T-helper 2 cell treated with Interferon-gamma antibody and Interleukin-4, amounts not matched to agents 5 μg/mL and 100 μg/mL, for 36 hours (primary cell): ENCODE data around the gene PXN.
"Not testable (repeated sequence)": the region's sequence is repeated elsewhere in the genome, so short reads cannot be mapped to it uniquely, and the experiment has no call there.

Experiments
- DNase-seq: peaks from one replicate; pipeline ENCODE4 v3.0.0; 2021; ENCODE audit warnings: low spot score
- H3K27ac Mint-ChIP-seq: one replicate; pipeline ENCODE4 v1.8.0; 2021; ENCODE audit warnings: mild to moderate bottlenecking, mixed read lengths
- H3K27me3 Mint-ChIP-seq: one replicate; pipeline ENCODE4 v1.8.0; 2021; ENCODE audit warnings: low read depth, mixed read lengths
- H3K36me3 Mint-ChIP-seq: one replicate; pipeline ENCODE4 v1.8.0; 2021; ENCODE audit warnings: low read depth, mixed read lengths
- H3K4me1 Mint-ChIP-seq: one replicate; pipeline ENCODE4 v1.8.0; 2021; ENCODE audit warnings: low read depth, mixed read lengths
- H3K4me3 Mint-ChIP-seq: one replicate; pipeline ENCODE4 v1.8.0; 2022; ENCODE audit warnings: mild to moderate bottlenecking, moderate library complexity, mixed read lengths
- H3K9me3 Mint-ChIP-seq: one replicate; pipeline ENCODE4 v1.8.0; 2021; ENCODE audit warnings: mixed read lengths

Gene PXN

DNA sequence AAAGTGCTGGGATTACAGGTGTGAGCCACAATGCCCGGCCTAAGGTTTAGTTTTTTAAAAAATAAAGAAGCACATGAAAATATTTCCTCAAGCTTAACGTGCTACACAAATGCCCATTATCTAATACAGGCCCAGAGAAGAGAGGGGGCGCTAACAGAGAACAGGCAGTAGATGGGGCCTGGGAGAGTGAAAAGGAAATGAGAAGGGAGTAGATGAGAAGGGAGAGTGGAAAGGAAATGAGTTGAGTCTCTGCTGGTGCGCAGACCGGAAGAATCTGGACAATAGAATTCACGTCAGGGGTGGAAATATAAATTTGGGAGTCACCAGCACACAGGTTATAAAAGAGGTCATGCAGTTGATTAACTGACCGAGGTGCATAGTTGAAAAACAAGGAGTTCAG is 10.7 kb downstream of the PXN start:
- H3K4me1 Mint-ChIP-seq, result peaks cover 68% of the 10 kb centered on the region
- H3K27ac Mint-ChIP-seq, result peak overlapping the region; percentile 93
- H3K4me3 Mint-ChIP-seq, result peak overlapping the region; percentile 45
- no peaks in the 10 kb centered on the region for H3K9me3 Mint-ChIP-seq
- no peaks in the 10 kb centered on the region for H3K27me3 Mint-ChIP-seq
- peaks cover 56% of the 10 kb centered on the region for H3K36me3 Mint-ChIP-seq
- DNase-seq, result no peak

DNA sequence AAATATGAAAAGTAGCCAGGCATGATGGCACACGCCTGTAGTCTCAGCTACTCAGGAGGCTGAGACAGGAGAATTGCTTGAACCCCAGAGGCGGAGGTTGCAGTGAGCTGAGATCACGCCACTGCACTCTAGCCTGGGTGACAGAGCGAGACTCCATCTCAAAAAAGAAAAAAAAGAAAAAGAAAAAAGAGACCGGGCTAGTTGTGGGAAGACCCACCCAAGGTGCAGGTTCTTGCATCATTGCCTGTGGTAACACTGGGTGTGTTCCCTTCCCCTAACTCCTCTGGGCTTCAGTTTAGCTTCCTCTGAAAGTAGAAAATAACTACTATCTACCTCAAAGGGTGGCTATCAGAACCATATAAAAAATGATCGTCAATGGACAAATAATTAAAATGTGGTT is 12.2 kb downstream of the PXN start:
- H3K9me3 Mint-ChIP-seq, DNase-seq, H3K27me3 Mint-ChIP-seq: not testable (repeated sequence)
- Mint-ChIP-seq H3K4me1 (peaks cover 73% of the 10 kb centered on the region), H3K27ac (peak overlapping the region; percentile 93), H3K36me3 (peaks cover 62% of the 10 kb centered on the region), H3K4me3 (peak overlapping the region; percentile 82)

DNA sequence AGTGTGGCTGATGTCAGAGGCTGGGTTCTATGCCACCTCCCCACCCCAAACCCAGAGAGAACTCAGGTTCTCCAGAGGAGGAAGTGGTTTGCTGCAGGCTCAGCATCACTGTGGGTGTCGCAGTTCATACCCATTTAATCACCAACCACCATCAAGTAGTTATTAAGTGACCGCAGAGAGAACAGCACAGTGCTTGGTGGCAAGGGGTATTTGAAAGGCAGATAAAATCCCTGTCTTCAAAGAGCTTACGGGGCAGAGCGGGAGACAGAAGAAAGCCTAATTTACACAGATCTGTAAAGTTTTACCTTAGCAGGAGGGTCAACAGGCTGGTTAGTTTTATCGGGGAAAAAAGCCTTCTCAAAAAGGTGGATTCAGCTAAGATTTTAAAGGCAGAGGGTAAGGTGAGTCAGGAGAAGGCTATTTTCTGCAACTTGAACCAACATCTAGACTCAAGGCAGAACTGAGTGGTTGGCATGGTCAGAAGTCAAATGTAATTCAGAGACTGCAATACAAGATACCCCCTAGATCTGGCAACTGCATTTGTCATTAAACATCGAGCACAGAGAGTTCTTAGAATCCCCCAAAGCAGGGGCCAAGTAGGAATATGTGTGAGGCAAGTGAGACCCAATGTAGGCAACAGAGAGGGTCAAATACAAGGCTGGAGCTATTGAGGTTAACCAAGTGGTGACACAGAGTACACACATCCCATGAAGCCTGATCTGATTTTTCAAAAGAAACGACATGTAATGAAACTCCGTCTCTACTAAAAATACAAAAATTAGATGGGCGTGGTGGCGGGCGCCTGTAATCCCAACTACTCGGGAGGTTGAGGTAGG is 13.2 kb downstream of the PXN start:
- peak overlapping the region; percentile 82 for H3K4me3 Mint-ChIP-seq
- peak overlapping the region; percentile 93 for H3K27ac Mint-ChIP-seq
- H3K27me3 Mint-ChIP-seq, result no peaks in the 10 kb centered on the region
- H3K9me3 Mint-ChIP-seq, result no peaks in the 10 kb centered on the region
- peaks cover 76% of the 10 kb centered on the region for H3K4me1 Mint-ChIP-seq
- H3K36me3 Mint-ChIP-seq, result peaks cover 67% of the 10 kb centered on the region
- peak; percentile 74 for DNase-seq

DNA sequence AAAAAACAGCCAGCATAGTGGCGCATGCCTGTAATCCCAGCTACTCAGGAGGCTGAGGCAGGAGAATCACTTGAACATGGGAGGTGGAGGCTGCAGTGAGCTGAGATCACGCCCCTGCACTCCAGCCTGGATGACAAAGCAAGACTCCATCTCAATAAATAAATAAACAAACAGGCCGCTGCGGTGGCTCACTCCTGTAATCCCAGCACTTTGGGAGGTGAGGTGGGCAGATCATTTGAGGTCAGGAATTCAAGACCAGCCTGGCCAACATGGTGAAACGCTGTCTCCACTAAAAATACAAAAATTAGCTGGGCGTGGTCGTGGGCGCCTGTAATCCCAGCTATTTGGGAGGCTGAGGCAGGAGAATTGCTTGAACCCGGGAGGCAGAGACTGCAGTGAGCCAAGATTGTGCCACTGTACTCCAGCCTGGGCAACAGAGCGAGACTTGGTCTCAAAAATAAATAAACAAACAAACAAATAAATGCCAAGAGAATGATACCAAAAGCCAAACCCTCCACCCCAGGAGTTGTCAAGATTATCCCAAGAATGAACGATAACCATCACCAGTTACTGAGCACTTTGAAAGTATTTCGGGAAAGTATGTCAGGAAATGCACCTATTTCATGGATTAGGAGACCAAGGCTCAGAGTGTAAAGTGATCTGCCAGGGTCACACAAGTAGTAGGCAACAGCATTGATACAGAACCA is 14.0 kb downstream of the PXN start:
- not testable (repeated sequence) for DNase-seq, H3K27me3 Mint-ChIP-seq, H3K9me3 Mint-ChIP-seq
- Mint-ChIP-seq H3K4me1 (peaks cover 75% of the 10 kb centered on the region), H3K36me3 (peaks cover 67% of the 10 kb centered on the region), H3K4me3 (peak overlapping the region; percentile 82), H3K27ac (peak overlapping the region; percentile 93)

DNA sequence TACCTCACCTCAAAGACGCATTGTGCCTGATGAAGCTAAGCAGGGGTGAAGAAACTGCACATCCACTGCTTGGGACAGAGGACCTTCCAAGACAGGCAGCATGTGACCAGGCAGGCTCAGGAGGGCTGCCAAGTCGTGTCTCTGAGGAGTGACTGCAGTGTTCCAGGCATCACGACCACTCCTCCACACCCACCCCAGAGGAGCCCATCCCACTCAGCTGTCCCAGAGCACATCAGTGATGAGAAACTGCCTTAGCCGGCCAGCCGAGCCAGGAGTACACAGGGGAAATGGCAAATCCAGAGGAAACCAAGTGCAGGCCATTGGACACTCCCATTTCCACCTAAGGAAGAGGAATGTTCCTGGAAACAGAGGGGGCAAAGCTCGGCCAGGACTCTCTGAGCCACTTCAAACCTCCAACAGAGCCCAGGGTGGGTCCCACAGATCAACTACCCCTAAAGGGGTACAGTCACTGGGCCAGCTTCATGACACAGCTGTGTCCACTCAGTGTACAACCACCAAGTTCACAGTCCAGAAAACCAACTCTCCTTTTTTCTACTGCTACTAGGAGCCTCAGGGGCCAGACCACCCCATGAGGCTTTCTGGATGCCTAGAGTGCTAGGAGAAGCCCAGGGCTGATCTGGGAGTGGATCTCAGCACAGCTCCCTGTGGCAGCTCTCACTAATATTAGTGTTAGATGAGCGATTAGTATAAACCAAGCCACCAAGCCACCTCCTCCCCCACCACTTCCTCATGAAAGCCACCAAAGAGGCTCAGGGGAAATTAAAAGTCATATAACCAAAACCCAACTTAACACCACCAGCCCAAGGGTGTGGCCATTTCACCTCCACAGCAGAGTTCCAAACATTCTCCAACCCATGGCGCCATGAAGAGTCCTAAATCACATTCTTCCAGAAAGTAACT is 15.4 kb downstream of the PXN start:
- H3K4me3 Mint-ChIP-seq, result peak overlapping the region; percentile 86
- H3K27me3 Mint-ChIP-seq, result no peaks in the 10 kb centered on the region
- H3K9me3 Mint-ChIP-seq, result no peaks in the 10 kb centered on the region
- H3K4me1 Mint-ChIP-seq, result peaks cover 74% of the 10 kb centered on the region
- H3K27ac Mint-ChIP-seq, result peak overlapping the region; percentile 90
- H3K36me3 Mint-ChIP-seq, result peaks cover 62% of the 10 kb centered on the region
- peak; percentile 41 for DNase-seq

DNA sequence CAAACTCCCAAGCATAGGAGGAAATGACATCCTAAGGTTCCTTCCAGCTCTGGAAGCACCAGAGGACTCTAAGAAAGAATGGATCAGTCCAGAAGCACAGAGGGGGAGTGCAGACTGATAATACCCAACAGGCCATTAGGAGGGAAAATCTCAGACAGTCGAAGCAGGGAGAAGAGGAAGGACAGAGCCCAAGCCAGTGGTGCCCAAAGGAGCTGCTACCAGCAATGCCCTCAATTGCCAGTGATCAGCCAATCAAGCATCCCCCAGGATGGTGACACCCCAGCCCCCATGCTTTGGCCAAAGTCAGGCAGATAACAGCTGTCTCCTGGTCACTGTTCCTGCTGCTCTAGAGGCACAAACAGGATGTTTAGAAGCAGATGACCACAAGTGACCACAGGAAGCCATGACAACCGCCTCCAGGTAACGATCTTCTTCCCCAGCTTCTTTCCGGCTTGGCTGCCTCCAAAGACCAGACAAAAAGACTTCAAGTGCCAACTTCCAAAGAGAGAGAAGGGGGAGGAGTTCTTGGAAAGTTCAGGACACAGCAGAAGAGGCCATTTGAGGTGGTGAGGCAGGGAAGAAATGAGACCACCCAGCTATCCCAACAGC is 16.2 kb downstream of the PXN start:
- Mint-ChIP-seq H3K9me3 (no peaks in the 10 kb centered on the region), H3K36me3 (peaks cover 59% of the 10 kb centered on the region), H3K4me1 (peaks cover 70% of the 10 kb centered on the region), H3K27me3 (no peaks in the 10 kb centered on the region), H3K4me3 (peak overlapping the region; percentile 86), H3K27ac (peak overlapping the region; percentile 90)
- no peak for DNase-seq

DNA sequence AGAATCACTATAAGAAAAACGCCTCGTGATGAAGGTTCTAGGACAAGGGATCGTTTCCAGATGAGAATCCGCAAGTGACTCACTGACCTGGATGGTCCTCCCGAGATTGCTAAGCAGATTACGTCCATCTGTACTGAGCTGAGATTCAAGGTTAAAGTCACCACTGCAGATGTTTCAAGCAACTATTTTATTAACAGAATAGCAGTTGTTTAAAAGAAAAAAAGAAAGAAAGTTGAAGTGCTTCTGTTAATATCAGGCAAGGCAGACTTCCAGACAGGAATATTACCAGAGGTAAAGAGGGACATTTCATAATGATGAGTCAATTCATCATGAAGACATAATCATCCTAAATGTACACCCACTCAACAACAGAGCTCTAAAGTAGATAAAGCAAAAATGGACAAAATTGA is 17.9 kb downstream of the PXN start:
- Mint-ChIP-seq H3K27me3 (no peaks in the 10 kb centered on the region), H3K9me3 (no peaks in the 10 kb centered on the region), H3K27ac (peak overlapping the region; percentile 27), H3K4me1 (peaks cover 65% of the 10 kb centered on the region), H3K4me3 (peak overlapping the region; percentile 3), H3K36me3 (peaks cover 54% of the 10 kb centered on the region)
- DNase-seq, result no peak

DNA sequence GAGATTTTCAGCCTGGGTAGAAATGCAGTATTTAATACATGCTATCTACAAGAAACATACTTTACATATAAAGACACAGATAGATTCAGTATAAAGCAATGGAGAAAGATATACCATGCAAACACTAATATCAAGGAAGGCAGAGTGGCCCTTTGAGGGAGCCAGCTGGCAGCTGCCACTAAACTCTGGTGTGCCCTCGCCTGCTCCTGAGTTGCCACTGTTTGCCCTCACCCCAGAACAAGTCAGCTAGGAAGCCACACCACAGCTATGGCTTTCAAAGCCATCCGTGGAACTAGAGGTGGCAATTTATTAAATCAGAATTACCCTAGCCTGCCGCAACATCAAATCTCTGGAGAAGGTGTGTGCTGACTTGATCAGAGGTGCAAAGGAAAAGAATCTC is 18.3 kb downstream of the PXN start:
- Mint-ChIP-seq H3K27ac (no peak overlapping the region), H3K27me3 (no peaks in the 10 kb centered on the region), H3K9me3 (no peaks in the 10 kb centered on the region), H3K4me3 (no peak overlapping the region), H3K36me3 (peaks cover 53% of the 10 kb centered on the region), H3K4me1 (peaks cover 60% of the 10 kb centered on the region)
- no peak for DNase-seq

DNA sequence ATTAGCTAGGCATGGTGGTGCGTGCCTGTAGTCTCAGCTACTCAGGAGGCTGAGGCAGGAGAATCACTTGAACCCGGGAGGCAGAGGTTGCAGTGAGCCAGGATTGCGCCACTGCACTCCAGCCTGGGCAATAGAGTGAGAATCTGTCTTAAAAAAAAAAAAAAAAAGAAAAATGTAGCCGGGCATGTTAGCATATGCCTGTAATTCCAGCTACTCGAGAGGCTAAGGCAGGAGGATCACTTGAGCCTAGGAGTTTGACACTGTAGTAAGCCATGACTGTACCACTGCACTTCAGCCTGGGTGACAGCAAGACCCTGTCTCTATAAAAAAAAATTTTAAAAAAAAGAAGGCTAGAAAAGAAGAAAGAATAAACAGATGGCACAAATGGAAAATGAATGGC is 18.8 kb downstream of the PXN start:
- not testable (repeated sequence) for DNase-seq, H3K4me3 Mint-ChIP-seq, H3K27me3 Mint-ChIP-seq, H3K27ac Mint-ChIP-seq, H3K9me3 Mint-ChIP-seq
- H3K4me1 Mint-ChIP-seq, result peaks cover 58% of the 10 kb centered on the region
- peaks cover 51% of the 10 kb centered on the region for H3K36me3 Mint-ChIP-seq

DNA sequence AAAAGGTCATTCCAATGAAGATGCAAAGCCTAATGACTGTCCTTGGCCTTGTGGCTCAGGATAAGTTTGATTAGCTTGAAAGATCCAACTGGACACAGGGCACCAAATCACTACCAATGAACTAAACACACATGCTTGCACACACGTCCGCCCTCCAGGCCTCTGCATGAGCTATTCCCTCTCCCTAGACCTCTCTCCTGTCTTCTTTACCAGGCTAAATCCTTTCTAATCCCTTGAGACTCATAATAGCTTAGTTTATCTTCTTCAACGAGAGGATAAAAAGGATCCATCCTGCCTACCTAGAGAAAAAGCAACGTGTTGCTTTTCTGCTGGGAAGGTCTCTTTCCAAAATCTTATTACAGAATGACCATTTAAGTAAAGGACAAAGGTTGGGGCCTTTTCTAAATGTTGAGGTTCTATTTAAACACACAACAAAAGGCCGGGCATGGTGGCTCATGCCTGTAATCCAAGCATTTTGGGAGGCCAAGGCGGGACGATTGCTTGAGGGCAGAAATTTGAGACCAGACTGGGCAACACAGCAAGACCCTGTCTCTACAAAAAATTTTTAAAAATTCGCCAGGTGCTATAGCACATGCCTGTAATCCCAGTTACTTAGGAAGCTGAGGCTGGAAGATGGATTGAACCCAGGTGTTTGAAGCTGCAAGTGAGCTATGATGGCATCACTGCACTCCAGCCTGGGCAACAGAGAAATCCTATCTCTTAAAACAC is 22.4 kb downstream of the PXN start:
- Mint-ChIP-seq H3K27me3 (no peaks in the 10 kb centered on the region), H3K36me3 (peaks cover 30% of the 10 kb centered on the region), H3K4me3 (no peak overlapping the region), H3K9me3 (no peaks in the 10 kb centered on the region), H3K27ac (no peak overlapping the region), H3K4me1 (peaks cover 39% of the 10 kb centered on the region)
- DNase-seq, result no peak

DNA sequence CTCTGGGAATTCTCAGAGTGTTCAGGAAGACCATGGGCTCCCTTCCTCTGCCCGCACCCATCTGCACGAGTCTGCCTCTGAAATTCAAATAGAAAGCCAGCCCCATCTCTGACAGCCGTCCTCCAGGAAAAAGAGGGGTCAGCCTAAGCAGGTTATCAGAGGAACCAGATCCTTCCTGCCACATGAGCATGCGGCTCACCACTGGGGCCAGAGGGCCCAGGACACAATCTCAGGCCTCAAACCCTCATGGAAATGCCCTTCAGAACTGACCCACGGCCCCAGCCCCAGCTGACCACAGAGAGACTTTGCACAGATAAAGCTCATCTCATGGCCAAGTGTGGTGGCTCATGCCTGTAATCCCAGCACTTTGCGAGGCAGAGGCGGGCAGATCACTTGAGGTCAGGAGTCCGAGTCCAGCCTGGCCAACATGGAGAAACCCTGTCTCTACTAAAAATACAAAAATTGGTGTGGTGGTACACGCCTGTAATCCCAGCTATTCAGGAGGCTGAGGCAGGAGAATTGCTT is 23.2 kb downstream of the PXN start:
- H3K27me3 Mint-ChIP-seq, result no peaks in the 10 kb centered on the region

DNA sequence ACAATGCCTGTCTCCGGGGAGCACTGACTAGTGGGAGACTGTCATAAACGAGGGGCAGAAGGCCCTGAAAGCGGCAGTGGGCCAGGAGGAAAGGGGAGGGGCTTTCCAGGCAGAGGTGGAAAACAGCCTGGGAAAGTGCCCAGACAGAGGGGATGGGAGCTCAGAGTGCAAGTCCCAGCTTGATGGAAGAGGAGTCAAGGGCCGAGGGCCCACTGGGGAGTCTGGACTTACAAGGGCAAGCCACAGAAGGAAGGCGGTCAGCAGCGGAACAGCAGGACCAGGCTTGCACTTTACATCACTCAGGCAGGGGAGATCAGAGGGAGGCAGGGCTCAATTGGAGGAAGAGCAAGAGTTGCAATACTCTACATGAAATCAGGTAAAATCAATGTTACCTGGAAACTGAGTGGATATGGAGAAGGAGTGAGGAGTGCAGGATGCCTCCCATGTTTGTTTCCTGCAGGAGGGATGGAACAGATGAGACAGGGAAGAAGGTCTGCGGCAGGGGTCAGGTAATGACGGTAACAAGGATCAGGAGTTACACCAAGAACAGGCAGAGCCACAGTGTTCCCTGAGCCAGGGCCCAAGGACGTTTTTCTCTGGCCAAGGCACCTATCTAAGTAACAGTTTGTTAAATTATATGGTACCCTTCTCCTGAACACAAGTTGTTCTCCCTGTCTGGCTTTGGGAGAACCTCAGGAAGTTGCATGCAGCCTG is 23.8 kb downstream of the PXN start:
- no peak for DNase-seq
- no peak overlapping the region for H3K27ac Mint-ChIP-seq
- no peaks in the 10 kb centered on the region for H3K9me3 Mint-ChIP-seq
- H3K4me3 Mint-ChIP-seq, result no peak overlapping the region
- peaks cover 22% of the 10 kb centered on the region for H3K36me3 Mint-ChIP-seq
- H3K4me1 Mint-ChIP-seq, result peaks cover 35% of the 10 kb centered on the region
- no peaks in the 10 kb centered on the region for H3K27me3 Mint-ChIP-seq

More for the DNA sequence above, 23.2 kb downstream of the PXN start:
- Mint-ChIP-seq H3K9me3 (no peaks in the 10 kb centered on the region), H3K4me3 (no peak overlapping the region), H3K36me3 (peaks cover 25% of the 10 kb centered on the region), H3K4me1 (peaks cover 38% of the 10 kb centered on the region), H3K27ac (no peak overlapping the region)
- no peak for DNase-seq
